Motor neuron (in vitro differentiated cells): ENCODE results near the gene PPFIA4. TPM values are rescaled to one million over a fixed set of nuclear protein-coding genes. Genes with fewer than 3 reads are reported as not detected.
A peak's percentile ranks its signal among the peaks of the same experiment; 100 is the strongest.
"Not testable (repeated sequence)": the region's sequence is repeated elsewhere in the genome, so short reads cannot be mapped to it uniquely, and the experiment has no call there.

Experiments used
- ATAC-seq, 8 experiments: fragments of 200-7000 bp; cut with Tn5 transposase; replicated peaks in 6 of 8; 2 replicates each; pipeline ENCODE4 v1.8.0; 2021; ENCODE audit warnings: mild to moderate bottlenecking in 8 of 8, moderate library complexity in 8 of 8
- H3K27ac ChIP-seq, 2 donors: fragments of 250-450 bp; sonication (Bioruptor Pico); 2 replicates each; pipeline ENCODE4 v1.9.0; 2021; ENCODE audit warnings: antibody characterized with exemption in 2 of 2, mild to moderate bottlenecking in 2 of 2, moderate library complexity in 1 of 2
- H3K4me1 ChIP-seq, 2 donors: fragments of 250-450 bp; sonication (Bioruptor Pico); replicated peaks in 1 of 2; 2 replicates each; pipeline ENCODE4 v1.6.1; 2021; ENCODE audit warnings: antibody characterized with exemption in 2 of 2, mild to moderate bottlenecking in 2 of 2, moderate library complexity in 1 of 2
- H3K4me3 ChIP-seq, 5 donors: fragments of 250-450 bp; sonication (Bioruptor Pico); 2 replicates each; pipeline ENCODE4 v1.9.0; 2021; ENCODE audit warnings: antibody characterized with exemption in 5 of 5, mild to moderate bottlenecking in 5 of 5, moderate library complexity in 4 of 5
- WGBS, 10 experiments: fragments of 450-650 bp; shearing (Covaris generic); methylation state at CpG; one replicate each; pipeline ENCODE4 v1.0.0; 2022; 5-methylcytosine and 5-hydroxymethylcytosine counted together
- in situ Hi-C, 9 experiments: fragments of 400-800 bp; cut with MboI; loops; one replicate each; pipeline ENCODE4 v1.15.0; 2021; ENCODE audit warnings: low sequenced_read_pairs in 9 of 9, low pct_unique_long_range_greater_than_20kb in 2 of 9; ENCODE audit not compliant: unreplicated experiment in 9 of 9
- total RNA-seq, 8 experiments: library from RNA; unstranded; fragments of 300-600 nt; gene quantifications; 2 replicates each; pipeline versions ENCODE4 v1.2.3 to v1.2.4, GENCODE V29; 2022

The PPFIA4 gene
- total RNA-seq, 8 experiments from 2014 or later, result 1.5 to 34.3 (median 10.7) TPM

DNA sequence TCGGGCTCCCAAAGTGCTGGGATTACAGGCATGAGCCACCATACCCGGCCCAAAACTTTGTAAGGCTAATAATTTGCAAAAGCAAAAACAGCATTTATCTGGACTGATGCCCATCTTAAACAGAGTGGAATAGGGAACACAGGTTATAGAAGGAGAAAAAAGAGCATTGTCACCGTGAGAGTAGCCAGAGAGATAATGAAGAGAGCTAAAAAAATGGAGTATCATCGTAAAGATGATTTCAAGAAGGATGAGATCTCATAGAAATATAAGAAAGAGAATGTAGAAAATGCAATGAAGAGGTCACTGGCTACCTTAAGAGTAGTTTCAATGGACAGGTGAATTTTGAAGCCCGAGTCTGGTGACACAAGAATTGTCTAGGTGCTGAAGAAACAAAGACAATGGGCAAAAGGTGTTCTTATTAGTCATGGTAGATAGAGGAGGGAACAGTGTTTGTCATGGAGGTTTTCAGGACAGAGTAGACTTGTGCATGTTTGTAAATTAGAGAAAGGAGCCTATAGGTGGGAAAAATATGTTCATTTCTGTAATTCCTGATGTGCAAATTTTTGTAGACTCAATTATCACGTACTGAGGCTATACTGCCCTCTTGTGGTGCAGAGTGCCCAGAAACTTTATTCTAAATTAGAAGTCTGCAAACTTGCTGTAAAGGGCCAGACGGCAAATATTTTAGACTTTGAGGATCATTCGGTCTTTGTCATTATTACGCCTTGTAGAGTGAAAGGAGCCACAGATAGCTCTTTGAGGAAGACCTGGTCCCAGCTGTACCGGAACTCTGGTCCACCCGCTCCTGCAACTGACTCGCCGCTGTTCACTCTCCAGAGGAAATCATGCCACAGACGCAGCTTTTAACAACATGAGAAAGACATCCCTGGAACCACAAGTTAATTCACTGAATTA lies 27.2 kb upstream of the PPFIA4 start:
- WGBS, 10 experiments, result 30 to 91% (median 57%) methylated on average over 4 to 14 of the region's 14 CpGs
- in situ Hi-C loops, result loop anchor here in 2 of 9 experiments (25.0 kb wide), 2 partner anchors 237 to 487 kb away; no protein-coding TSS in a partner anchor
- ATAC-seq, result peak in 3 of 8 experiments; percentile 36 to 66 (median 54)
- Histone ChIP-seq H3K4me1 (no peaks in the 10 kb centered on the region), H3K27ac (no peak overlapping the region), H3K4me3 (no peak overlapping the region)

DNA sequence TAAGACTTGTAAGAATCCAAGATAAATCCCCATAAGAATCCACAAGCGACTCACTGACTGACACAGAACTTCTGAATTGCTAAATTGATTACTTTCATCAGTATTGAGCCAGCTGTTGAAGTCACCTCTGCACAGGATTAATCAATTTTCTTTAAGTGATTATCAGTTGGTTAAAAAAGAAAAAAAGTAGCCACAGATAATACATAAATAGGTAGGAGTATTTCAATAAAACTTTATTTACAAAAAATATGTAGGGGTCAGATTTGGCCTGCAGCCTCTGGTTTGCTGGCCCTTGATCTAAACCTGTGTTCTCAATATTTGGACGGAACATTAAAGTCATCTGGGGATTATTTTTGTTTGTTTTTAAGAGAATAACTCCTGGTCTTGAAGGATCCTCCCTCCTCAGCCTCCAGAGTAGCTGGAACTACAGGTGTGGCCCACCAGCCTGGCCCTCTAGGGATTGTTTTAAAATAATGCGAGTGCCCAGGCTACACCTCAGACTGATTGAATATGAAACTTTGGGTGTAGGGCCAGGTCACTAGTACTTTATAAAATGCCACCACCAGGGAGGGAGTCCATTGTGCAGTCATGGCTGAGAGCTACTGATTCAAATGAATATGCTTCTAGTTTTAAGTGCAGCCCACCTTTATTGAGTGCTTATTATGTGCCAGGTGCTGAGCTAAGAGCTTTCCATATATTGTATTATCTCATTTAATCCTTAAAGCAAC lies 25.9 kb upstream of the PPFIA4 start:
- WGBS, 10 experiments, result 39 to 100% (median 77%) methylated on average over 1 to 3 of the region's 3 CpGs; no CpG with 5 or more reads in 2 of the 10 experiments
- no peak for ATAC-seq
- Histone ChIP-seq H3K4me1 (no peaks in the 10 kb centered on the region), H3K27ac (no peak overlapping the region), H3K4me3 (no peak overlapping the region)
- in situ Hi-C loops, result no loop called here

DNA sequence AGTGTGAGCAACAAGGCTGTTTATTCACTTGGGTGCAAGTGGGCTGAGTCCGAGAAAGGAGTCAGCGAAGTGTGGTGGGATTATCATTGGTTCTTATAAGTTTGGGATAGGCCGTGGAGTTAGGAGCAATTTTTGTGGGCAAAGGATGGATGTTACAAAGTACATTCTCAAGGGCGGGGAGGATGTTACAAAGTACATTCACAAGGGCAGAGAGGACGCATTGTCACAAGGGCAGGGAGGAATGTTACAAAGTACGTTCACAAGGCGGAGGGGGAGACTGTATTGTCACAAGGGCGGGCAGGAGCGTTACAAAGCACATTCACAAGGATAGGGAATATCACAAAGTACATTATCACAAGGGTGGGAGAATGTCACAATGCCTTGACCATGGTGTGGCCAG lies 24.3 kb upstream of the PPFIA4 start:
- Histone ChIP-seq H3K4me1 (peaks cover 0 to 3% of the 10 kb centered on the region in 2 donors), H3K27ac (no peak overlapping the region), H3K4me3 (no peak overlapping the region)
- in situ Hi-C loops, result no loop called here
- 51 to 93% (median 84%) methylated on average over 3 to 9 of the region's 9 CpGs; no CpG with 5 or more reads in 1 of the 10 experiments for WGBS, 10 experiments
- no peak for ATAC-seq

DNA sequence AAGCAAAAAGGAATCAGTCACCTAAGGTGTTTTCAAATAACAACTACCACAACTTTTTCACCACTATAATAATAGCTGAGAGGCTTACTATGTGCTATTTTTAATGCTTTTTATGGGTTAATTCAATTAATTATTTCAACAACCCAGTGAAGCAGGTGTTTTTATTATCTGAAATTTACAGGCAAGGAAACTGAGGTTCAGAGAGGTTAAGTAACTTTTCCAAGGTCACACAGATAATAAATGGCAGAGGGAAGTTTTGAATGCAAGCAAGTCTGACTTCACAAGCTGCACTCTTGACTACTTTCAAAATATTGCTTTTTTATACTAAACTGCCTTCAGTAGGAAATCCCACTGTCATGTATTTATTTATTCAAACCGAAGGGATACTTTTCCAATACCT lies 23.3 kb upstream of the PPFIA4 start:
- H3K4me1 ChIP-seq, result peaks cover 0 to 3% of the 10 kb centered on the region in 2 donors
- in situ Hi-C loops, result no loop called here
- ATAC-seq, result no peak
- WGBS, 10 experiments, result 46 to 89% (median 76%) methylated on average over 1 of the region's 1 CpG
- no peak overlapping the region for H3K27ac ChIP-seq
- H3K4me3 ChIP-seq, result no peak overlapping the region

DNA sequence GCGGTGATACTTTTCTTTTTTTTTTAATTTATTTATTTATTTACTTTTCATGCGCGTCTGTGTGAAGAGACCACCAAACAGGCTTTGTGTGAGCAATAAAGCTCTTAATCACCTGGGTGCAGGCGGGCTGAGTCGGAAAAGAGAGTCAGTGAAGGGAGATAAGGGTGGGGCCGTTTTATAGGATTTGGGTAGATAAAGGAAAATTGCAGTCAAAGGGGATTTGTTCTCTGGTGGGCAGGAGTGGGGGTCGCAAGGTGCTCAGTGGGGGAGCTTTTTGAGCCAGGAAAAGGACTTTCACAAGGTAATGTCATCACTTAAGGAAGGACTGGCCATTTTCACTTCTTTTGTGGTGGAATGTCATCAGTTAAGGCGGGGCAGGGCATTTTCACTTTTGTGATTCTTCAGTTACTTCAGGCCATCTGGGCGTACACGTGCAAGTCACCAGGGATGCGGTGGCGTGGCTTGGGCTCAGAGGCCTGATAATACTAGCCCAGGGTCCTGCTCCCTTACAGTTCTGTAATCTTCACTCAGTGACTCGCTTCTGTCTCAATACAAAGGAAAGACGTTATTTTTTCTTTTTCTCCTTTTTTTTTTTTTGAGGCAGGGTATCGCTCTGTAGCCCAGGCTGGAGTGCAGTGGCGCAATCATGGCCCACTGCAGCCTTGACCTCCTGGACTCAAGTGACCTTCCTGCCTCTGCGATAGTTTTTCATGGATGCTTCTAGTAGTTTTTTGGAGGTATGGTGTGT lies 20.7 kb upstream of the PPFIA4 start:
- H3K27ac ChIP-seq, H3K4me3 ChIP-seq, ATAC-seq, in situ Hi-C loops: not testable (repeated sequence)
- WGBS, 10 experiments, result 66 to 95% (median 87%) methylated on average over 2 to 17 of the region's 17 CpGs
- peaks cover 5 to 13% of the 10 kb centered on the region in 2 donors for H3K4me1 ChIP-seq

DNA sequence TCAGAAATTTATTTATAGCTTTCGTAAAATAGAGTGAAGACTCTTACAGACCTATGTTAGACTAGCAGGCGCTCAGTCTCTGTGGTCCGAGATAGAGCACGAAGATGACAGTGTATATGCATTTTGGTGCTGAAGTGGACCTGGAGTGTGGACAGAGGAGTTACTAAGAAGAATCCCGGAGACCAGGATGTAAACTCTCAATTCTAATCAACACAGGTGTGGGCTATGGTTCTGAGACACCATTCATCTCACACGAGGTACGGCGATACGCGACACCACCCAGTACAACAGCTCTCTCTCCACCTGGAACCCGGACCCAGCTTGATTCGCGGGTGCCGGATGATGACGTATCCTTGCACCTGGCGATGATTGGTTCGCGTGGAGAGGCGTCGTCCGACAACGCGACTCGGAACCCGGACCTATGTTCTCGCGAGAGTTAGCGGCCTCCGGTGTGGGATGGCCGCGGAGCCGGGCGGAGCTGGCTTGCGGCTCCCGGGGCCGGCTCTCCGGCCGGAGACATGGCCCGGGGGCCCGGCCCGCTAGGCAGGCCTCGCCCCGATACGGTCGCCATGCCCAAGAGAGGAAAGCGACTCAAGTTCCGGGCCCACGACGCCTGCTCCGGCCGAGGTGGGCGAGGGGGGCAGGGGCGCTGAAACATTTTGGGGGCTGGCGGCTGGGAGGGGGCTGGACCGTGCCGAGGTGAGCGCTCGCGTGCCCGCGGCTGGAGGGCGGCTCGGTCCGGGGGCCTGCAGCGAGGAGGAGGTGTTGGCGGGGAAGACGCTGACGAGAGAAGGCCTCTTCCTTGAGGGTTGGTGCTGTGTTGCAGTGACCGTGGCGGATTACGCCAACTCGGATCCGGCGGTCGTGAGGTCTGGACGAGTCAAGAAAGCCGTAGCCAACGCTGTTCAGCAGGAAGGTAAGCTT lies 19.1 kb upstream of the PPFIA4 start, which contains the start of gene TMEM183A:
TMEM183A (plus strand) TSS at position 427 of the 924 bp plus-strand sequence; CDS start at position 519, 92 bp downstream.
- peak; percentile 92 to 99 (median 98) for ATAC-seq
- peaks cover 5 to 13% of the 10 kb centered on the region in 2 donors for H3K4me1 ChIP-seq
- in situ Hi-C loops, result no loop called here
- 0 to 2% (median 0%) methylated on average over 1 to 27 of the region's 78 CpGs; no CpG with 5 or more reads in 1 of the 10 experiments for WGBS, 10 experiments
- H3K4me3 ChIP-seq, result peak within 1 kb of the TSS; percentile 78 to 95 (median 90)
- peak within 1 kb of the TSS; percentile 86 to 93 for H3K27ac ChIP-seq

DNA sequence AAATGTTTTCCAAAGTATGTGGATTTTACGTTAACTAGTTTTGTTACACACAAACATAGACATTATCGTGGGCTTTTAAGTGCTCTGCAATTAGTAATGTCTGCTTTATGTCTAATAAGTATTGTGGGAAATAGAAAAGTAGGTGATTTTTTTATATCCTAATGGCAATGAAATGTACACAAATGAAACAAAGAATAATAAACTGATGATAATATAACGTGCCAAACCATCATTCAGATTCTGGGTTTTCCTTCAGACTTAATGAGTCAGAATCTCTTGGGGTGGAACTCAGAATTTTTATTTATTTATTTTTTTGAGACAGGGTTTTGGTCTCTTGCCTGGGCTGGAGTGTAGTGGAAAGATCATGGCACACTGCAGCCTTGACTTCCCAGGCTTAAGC lies 17.1 kb upstream of the PPFIA4 start:
- in situ Hi-C loops, result no loop called here
- Histone ChIP-seq H3K4me3 (no peak overlapping the region), H3K27ac (no peak overlapping the region), H3K4me1 (peaks cover 5 to 13% of the 10 kb centered on the region in 2 donors)
- WGBS, 10 experiments, result 75 to 100% (median 98%) methylated on average over 2 to 3 of the region's 3 CpGs
- no peak for ATAC-seq

DNA sequence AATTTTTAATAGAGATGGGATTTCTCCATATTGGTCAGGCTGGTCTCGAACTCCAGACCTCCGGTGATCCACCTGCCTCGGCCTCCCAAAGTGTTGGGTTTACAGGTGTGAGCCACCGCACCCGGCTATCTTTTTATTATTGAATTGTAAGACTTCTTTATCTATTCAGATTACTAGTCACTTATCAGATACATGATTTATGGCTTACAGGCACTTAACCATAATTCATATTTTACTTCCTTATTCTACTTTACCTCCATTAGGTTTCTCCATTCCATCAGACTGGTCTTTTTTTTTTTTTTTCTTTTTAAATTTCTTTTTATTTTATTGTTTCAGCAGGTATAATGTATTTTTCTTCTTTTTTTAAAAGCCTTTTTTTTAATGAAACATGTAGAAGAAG lies 14.7 kb upstream of the PPFIA4 start:
- Histone ChIP-seq H3K4me1 (peaks cover 5 to 10% of the 10 kb centered on the region in 2 donors), H3K27ac (no peak overlapping the region), H3K4me3 (no peak overlapping the region)
- 91 to 100% (median 100%) methylated on average over 3 to 5 of the region's 5 CpGs for WGBS, 10 experiments
- in situ Hi-C loops, result no loop called here
- ATAC-seq, result no peak

DNA sequence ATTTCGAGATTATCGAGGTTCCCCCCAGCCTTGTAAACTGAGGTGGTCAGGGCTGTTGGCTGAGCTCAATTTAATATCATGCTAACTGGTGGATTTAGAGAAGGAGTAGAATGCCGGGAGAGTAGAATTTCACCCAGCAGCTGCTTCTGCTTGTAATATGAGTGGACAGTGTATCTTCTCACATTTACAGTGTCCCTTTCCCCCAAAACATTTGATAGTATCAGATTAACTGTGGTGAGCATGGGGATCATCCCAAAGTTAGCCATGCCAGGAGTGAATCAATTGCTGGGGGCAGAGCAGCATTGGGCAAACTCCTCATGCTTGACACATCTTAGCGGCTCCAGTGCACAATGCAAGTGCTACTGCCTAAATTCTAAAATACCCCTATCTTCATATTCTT lies 9.2 kb upstream of the PPFIA4 start:
- 90 to 100% (median 100%) methylated on average over 2 to 4 of the region's 4 CpGs; no CpG with 5 or more reads in 3 of the 10 experiments for WGBS, 10 experiments
- ATAC-seq, result no peak
- Histone ChIP-seq H3K4me3 (no peak overlapping the region), H3K4me1 (no peaks in the 10 kb centered on the region), H3K27ac (no peak overlapping the region)
- in situ Hi-C loops, result no loop called here

DNA sequence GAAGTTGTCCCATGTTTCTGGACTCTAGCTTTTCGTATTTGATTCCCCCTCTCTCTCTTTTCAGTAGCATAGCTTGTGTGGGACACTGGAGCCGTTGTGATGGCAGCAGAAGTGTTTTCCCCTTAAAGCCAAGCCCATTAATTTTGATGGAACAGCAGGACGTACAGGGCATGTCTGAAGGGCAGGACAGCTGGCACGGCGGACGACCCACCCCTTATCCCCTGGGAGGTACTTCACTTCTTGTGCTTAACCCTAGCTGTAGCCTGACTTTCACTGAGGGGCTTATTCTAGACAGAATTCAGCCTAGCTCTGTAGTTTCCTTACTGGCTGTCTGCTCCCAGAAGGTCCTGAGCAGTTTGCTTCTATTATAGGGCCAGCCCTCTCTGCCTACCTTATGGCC lies 8.6 kb upstream of the PPFIA4 start:
- Histone ChIP-seq H3K27ac (no peak overlapping the region), H3K4me3 (no peak overlapping the region), H3K4me1 (no peaks in the 10 kb centered on the region)
- ATAC-seq, result no peak
- in situ Hi-C loops, result no loop called here
- 35 to 100% (median 81%) methylated on average over 1 to 6 of the region's 6 CpGs; no CpG with 5 or more reads in 2 of the 10 experiments for WGBS, 10 experiments

DNA sequence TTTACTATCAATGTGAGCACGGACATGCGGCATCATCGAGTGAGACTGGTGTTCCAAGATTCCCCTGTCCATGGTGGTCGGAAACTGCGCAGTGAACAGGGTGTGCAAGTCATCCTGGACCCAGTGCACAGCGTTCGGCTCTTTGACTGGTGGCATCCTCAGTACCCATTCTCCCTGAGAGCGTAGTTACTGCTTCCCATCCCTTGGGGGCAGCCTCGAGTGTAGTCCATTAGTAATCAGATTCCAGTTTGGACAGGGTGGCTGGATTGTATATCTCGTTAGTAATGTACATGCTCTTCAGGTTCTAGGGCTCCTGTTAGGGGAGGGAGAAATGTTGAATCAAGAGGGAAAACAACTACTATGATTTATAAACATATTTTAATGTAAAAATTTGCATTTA lies 3.4 kb upstream of the PPFIA4 start:
- peaks cover 5 to 10% of the 10 kb centered on the region in 2 donors for H3K4me1 ChIP-seq
- 67% methylated on average over 1 of the region's 10 CpGs; no CpG with 5 or more reads in 9 of the 10 experiments for WGBS, 10 experiments
- ATAC-seq, result peak in 3 of 8 experiments; percentile 11 to 52 (median 35)
- H3K27ac ChIP-seq, in situ Hi-C loops, H3K4me3 ChIP-seq: not testable (repeated sequence)

DNA sequence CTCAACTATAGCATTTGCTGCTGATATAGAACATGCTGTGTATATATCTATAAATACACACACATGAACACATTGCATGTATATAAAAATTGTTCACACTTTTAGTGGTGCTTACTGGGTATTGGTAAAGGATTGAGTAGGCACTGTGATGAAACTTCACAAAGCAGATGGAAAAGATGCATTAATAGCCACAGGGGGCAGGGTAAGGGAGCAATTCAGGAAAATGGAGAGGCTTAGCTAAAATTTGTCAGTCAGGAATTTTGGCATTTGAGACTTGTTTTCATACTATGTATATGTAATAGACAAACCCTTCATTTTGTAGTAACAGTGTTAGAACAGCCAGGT lies 633 bp upstream of the PPFIA4 start:
- in situ Hi-C loops, result loop anchor here in 4 of 9 experiments (25.0 kb wide), 1 partner anchor 187 kb away; no protein-coding TSS in a partner anchor
- no peak overlapping the region for H3K4me3 ChIP-seq
- H3K27ac ChIP-seq, result no peak overlapping the region
- peaks cover 25 to 27% of the 10 kb centered on the region in 2 donors for H3K4me1 ChIP-seq
- ATAC-seq, result no peak
